KG1 (cell line): Measurements from ENCODE around the gene PCDHB5.
"Not testable (repeated sequence)": the region's sequence is repeated elsewhere in the genome, so short reads cannot be mapped to it uniquely, and the experiment has no call there.

Experiments used
- DNase-seq: peaks from one replicate; lab custom pipeline; 2025; lab: John Stamatoyannopoulos, UW

PCDHB5 gene

DNA sequence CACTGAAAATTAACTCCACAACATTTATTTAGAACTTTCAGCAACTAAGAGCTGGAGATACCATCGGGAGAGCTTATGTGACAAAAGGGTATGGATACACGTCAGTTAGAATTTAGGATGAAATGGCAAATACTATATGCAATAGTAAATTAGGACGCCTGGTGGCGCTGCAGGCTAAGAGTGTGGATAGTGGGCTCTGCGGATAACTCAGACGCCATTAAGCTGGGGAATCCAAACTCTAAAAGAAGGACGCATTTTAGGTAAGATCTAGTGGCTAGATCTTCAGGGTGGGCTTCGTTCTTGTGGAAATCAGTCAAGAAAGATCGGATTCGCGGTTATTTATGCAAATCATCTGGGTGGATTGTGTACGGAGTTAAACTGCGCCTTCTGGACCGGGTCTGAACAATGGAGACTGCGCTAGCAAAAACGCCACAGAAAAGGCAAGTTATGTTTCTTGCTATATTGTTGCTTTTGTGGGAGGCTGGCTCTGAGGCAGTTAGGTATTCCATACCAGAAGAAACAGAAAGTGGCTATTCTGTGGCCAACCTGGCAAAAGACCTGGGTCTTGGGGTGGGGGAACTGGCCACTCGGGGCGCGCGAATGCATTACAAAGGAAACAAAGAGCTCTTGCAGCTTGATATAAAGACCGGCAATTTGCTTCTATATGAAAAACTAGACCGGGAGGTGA, at the start of gene PCDHB5:
PCDHB5 (plus strand) TSS at position 177 of the 688 bp plus-strand sequence; CDS start at position 406, 229 bp downstream.
- no peak for DNase-seq

DNA sequence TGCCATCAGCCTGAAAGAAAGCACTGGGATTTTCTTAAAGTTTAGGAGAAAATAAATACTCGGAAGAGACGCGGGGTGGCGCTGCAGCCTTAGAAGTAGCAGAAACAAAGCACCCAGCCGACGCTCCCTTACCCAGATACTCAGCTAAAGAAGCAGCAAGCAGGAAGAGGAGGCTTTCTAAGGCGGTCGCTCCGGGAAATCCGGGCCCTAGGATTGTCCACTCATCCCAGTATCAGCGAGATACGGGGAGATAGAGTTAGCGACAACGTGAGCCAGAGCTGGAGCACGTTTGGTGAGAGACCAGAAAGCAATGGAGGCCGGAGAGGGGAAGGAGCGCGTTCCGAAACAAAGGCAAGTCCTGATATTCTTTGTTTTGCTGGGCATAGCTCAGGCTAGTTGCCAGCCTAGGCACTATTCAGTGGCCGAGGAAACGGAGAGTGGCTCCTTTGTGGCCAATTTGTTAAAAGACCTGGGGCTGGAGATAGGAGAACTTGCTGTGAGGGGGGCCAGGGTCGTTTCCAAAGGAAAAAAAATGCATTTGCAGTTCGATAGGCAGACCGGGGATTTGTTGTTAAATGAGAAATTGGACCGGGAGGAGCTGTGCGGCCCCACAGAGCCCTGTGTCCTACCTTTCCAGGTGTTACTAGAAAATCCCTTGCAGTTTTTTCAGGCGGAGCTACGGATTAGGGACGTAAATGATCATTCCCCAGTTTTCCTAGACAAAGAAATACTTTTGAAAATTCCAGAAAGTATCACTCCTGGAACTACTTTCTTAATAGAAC, 40.3 kb upstream of the PCDHB5 start, which contains the start of gene PCDHB2:
PCDHB2 (plus strand) TSS at position 135 of the 782 bp plus-strand sequence; CDS start at position 311, 176 bp downstream.
- DNase-seq = no peak

DNA sequence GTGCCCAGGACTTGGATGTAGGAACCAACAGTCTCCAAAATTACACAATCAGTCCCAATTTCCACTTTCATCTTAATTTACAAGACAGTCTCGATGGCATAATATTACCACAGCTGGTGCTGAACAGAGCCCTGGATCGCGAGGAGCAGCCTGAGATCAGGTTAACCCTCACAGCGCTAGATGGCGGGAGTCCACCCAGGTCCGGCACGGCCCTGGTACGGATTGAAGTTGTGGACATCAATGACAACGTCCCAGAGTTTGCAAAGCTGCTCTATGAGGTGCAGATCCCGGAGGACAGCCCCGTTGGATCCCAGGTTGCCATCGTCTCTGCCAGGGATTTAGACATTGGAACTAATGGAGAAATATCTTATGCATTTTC, 39.8 kb upstream of the PCDHB5 start:
- DNase-seq = no peak

DNA sequence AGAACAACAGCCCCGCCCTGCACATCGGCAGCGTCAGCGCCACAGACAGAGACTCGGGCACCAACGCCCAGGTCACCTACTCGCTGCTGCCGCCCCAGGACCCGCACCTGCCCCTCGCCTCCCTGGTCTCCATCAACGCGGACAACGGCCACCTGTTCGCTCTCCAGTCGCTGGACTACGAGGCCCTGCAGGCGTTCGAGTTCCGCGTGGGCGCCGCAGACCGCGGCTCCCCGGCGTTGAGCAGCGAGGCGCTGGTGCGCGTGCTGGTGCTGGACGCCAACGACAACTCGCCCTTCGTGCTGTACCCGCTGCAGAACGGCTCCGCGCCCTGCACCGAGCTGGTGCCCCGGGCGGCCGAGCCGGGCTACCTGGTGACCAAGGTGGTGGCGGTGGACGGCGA, 38.8 kb upstream of the PCDHB5 start:
- not testable (repeated sequence) for DNase-seq

DNA sequence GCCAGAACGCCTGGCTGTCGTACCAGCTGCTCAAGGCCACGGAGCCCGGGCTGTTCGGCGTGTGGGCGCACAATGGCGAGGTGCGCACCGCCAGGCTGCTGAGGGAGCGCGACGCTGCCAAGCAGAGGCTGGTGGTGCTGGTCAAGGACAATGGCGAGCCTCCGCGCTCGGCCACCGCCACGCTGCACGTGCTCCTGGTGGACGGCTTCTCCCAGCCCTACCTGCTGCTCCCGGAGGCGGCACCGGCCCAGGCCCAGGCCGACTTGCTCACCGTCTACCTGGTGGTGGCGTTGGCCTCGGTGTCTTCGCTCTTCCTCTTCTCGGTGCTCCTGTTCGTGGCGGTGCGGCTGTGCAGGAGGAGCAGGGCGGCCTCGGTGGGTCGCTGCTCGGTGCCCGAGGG, 38.4 kb upstream of the PCDHB5 start:
- DNase-seq = not testable (repeated sequence)

DNA sequence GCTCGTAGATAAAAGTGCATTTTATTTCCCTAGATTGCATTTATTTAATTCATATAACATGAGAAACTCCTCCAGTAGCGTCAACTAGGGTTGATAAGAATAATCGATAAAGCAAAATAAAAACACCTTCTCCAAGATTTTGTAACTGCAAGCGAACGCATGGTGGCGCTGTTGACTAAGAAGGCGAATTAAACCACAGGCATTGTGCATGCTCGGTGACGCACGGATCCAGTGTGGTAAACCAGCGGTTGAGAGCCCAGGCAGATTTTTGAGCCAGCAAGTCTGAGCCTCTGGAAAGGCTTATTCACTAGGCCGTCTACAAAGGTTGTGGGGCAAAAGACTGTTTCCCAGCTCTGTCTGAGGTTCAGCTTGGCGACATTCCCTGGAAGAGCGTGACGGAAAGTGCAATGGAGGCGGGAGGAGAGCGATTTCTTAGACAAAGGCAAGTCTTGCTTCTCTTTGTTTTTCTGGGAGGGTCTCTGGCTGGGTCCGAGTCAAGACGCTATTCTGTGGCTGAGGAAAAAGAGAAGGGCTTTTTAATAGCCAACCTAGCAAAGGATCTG, 34.7 kb upstream of the PCDHB5 start, which contains the start of gene PCDHB3:
PCDHB3 (plus strand) TSS at position 231 of the 563 bp plus-strand sequence; CDS start at position 408, 177 bp downstream.
- DNase-seq = no peak

DNA sequence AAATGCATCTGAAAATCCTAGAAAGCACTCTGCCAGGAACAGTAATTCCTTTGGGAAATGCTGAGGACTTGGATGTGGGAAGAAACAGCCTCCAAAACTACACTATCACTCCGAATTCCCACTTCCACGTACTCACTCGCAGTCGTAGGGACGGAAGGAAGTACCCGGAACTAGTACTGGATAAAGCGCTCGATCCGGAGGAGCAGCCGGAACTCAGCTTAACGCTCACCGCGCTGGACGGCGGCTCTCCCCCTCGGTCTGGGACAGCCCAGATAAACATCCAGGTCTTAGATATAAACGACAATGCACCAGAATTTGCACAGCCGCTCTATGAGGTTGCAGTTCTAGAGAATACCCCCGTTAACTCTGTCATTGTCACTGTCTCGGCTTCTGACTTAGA, 33.9 kb upstream of the PCDHB5 start:
- DNase-seq = no peak

DNA sequence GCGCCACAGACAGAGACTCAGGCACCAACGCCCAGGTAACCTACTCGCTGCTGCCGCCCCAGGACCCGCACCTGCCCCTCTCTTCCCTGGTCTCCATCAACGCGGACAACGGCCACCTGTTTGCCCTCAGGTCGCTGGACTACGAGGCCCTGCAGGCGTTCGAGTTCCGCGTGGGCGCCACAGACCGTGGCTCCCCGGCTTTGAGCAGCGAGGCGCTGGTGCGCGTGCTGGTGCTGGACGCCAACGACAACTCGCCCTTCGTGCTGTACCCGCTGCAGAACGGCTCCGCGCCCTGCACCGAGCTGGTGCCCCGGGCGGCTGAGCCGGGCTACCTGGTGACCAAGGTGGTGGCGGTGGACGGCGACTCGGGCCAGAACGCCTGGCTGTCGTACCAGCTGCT, 32.9 kb upstream of the PCDHB5 start:
- DNase-seq = not testable (repeated sequence)

DNA sequence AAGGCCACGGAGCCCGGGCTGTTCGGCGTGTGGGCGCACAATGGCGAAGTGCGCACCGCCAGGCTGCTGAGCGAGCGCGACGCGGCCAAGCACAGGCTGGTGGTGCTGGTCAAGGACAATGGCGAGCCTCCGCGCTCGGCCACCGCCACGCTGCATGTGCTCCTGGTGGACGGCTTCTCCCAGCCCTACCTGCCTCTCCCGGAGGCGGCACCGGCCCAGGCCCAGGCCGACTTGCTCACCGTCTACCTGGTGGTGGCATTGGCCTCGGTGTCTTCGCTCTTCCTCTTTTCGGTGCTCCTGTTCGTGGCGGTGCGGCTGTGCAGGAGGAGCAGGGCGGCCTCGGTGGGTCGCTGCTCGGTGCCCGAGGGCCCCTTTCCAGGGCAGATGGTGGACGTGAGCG, 32.5 kb upstream of the PCDHB5 start:
- DNase-seq = not testable (repeated sequence)

DNA sequence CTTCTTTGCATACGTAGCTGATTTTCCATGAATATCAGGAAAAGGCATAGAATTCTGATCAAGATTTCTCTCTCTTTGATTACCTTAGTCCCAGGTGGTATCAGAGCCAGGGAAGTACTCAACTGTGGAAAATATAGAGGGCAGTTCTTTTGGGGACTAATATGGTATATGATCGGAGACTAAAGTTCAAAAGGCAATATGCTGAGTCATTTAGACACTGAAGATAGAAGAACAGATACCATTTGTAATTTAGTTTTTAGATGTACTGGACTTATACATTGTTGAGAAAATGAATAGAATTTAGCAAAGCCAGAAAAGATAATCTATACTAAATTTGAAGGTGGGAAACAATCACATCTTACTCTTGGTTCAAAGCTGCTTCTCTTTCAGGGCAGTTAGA, 29.7 kb upstream of the PCDHB5 start:
- no peak for DNase-seq

DNA sequence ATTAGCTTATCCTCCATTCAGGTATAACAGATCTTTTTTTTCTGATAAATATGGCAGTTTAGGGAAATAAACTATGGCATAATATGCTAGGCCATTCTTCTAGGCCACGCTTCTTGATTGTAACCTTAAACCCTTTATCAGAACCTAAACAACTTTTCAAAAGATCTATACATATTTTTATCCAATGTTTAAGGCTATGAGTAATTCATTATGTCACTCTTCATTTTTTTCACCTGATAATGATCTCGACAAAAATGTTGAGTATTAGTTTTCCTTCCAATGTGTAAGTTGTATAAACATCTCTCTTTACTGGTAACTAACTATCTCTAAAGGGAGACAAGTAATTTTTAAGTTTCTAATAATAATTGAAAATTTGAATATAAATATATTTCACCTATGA, 15.8 kb upstream of the PCDHB5 start:
- no peak for DNase-seq

DNA sequence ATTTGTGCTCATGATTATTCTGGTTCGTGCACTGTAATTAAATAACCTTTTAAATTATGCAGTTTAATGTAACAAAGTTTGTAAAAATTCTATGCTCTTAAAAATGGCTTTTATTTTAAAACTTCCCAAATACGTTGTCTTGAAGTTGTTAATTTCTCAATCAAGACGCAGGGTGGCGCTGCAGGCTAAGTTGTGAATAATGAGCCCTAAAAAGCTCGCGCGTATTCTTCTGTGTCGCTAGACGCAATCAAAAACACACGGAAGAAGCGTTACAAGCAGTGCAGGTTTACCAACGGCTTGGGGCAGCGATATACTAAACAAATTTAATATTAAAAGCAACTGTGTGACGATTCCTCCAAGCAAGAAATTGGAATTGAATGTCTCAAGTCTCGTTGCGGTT, 13.4 kb upstream of the PCDHB5 start, which contains the start of gene PCDHB4:
PCDHB4 (plus strand) TSS at position 256 of the 400 bp plus-strand sequence. CDS start 181 bp downstream, outside the sequence.
- DNase-seq = no peak

DNA sequence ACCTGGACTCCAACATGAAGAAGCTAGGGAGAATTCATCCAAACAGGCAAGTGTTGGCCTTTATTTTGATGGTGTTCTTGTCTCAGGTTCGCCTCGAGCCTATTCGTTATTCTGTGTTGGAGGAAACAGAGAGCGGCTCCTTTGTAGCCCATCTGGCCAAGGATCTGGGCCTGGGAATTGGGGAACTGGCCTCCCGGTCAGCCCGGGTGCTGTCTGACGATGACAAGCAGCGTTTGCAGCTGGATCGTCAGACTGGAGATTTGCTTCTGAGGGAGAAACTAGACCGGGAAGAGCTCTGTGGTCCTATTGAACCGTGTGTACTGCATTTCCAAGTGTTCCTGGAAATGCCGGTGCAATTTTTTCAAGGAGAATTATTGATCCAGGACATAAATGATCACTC, 13.0 kb upstream of the PCDHB5 start:
- DNase-seq = no peak

DNA sequence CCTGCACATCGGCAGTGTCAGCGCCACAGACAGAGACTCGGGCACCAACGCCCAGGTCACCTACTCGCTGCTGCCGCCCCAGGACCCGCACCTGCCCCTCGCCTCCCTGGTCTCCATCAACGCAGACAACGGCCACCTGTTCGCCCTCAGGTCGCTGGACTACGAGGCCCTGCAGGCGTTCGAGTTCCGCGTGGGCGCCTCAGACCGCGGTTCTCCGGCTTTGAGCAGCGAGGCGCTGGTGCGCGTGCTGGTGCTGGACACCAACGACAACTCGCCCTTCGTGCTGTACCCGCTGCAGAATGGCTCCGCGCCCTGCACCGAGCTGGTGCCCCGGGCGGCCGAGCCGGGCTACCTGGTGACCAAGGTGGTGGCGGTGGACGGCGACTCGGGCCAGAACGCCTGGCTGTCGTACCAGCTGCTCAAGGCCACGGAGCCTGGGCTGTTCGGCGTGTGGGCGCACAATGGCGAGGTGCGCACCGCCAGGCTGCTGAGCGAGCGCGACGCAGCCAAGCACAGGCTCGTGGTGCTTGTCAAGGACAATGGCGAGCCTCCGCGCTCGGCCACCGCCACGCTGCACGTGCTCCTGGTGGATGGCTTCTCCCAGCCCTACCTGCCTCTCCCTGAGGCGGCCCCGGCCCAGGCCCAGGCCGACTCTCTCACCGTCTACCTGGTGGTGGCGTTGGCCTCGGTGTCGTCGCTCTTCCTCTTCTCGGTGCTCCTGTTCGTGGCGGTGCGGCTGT, 11.4 kb upstream of the PCDHB5 start:
- DNase-seq = not testable (repeated sequence)

DNA sequence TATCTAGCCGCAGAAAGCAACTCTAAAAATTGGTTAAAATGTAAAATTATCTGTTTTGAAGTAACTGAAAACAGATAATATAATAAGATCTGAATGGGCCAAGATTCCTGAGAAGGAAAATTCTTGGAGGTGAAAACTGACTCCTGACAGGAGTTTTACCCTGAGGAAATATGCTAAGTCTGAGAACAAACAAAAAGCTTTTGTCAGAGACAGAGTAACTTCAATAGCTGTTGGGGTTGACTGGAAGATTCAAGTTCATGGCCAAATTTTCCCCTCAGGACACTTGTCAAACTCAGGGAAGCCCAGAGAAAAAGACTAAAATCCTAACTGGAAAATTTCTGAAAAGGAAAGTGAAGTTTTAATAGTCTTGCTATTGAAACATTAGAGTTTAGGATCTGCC, 7.7 kb upstream of the PCDHB5 start:
- DNase-seq = no peak

DNA sequence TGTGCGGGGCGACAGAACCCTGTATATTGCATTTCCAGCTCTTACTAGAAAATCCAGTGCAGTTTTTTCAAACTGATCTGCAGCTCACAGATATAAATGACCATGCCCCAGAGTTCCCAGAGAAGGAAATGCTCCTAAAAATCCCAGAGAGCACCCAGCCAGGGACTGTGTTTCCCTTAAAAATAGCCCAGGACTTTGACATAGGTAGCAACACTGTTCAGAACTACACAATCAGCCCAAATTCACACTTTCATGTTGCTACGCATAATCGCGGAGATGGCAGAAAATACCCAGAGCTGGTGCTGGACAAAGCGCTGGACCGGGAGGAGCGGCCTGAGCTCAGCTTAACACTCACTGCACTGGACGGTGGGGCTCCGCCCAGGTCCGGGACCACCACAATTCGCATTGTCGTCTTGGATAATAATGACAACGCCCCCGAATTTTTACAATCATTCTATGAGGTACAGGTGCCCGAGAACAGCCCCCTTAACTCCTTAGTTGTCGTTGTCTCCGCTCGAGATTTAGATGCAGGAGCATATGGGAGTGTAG, 786 bp downstream of the PCDHB5 start:
- no peak for DNase-seq

DNA sequence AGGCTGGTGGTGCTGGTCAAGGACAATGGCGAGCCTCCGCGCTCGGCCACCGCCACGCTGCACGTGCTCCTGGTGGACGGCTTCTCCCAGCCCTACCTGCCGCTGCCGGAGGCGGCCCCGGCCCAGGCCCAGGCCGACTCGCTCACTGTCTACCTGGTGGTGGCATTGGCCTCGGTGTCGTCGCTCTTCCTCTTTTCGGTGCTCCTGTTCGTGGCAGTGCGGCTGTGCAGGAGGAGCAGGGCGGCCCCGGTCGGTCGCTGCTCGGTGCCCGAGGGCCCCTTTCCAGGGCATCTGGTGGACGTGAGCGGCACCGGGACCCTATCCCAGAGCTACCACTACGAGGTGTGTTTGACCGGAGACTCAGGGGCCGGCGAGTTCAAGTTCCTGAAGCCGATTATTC, 2.3 kb downstream of the PCDHB5 start:
- DNase-seq = not testable (repeated sequence)

DNA sequence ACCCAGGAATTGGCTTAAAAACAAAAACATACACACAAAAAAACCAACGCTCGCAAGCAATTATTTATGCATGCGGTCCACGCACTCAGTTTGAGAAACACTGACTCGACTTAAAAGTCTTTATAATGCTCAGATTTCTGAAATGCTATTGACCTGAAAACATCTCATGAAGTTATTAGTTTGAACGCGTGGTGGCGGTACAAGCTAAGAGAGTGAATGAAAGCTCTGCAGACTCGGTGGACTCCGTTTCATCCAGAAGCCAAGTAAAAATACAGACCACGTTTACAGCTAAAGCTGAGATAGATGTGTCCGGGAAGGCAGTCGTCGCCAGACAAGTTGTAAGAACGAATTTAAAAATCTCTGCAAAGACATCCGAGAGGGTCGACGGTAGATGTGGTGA, 14.8 kb downstream of the PCDHB5 start, which contains the start of gene PCDHB6:
PCDHB6 (plus strand) TSS at position 246 of the 400 bp plus-strand sequence. CDS start 201 bp downstream, outside the sequence.
- DNase-seq = no peak

DNA sequence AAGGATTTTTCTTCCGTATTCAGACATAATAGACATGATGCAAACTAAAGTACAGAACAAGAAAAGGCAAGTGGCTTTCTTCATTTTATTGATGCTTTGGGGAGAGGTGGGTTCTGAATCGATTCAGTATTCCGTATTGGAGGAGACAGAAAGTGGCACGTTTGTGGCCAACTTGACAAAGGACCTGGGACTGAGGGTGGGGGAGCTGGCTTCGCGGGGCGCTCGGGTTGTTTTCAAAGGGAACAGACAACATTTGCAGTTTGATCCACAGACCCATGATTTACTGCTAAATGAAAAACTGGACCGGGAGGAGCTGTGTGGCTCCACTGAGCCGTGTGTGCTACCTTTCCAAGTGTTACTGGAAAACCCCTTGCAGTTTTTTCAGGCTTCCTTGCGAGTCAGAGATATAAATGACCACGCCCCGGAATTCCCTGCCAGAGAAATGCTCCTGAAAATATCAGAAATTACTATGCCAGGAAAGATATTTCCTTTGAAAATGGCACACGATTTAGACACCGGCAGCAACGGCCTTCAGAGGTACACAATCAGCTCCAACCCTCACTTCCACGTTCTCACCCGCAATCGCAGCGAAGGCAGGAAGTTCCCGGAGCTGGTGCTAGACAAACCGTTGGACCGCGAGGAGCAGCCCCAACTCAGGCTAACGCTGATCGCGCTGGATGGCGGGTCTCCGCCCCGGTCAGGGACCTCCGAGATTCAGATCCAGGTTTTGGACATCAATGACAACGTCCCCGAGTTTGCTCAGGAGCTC, 15.4 kb downstream of the PCDHB5 start:
- DNase-seq = no peak

DNA sequence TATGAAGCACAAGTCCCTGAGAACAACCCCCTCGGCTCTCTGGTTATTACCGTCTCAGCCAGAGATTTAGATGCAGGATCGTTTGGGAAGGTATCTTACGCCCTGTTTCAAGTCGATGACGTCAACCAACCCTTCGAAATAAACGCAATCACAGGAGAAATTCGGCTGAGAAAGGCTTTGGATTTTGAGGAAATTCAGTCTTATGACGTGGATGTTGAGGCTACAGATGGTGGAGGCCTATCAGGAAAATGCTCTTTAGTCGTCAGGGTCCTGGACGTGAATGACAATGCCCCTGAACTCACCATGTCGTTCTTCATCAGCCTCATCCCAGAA, 16.0 kb downstream of the PCDHB5 start:
- DNase-seq = no peak

DNA sequence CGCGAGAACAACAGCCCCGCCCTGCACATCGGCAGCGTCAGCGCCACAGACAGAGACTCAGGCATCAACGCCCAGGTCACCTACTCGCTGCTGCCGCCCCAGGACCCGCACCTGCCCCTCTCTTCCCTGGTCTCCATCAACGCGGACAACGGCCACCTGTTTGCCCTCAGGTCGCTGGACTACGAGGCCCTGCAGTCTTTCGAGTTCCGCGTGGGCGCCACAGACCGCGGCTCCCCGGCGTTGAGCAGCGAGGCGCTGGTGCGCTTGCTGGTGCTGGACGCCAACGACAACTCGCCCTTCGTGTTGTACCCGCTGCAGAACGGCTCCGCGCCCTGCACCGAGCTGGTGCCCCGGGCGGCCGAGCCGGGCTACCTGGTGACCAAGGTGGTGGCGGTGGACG, 16.6 kb downstream of the PCDHB5 start:
- DNase-seq = not testable (repeated sequence)
